ENCODE data around the gene PRAMEF15. TPM values are rescaled to one million over a fixed set of nuclear protein-coding genes. Genes with fewer than 3 reads are reported as not detected.
"Not testable (repeated sequence)": the region's sequence is repeated elsewhere in the genome, so short reads cannot be mapped to it uniquely, and the experiment has no call there.

PRAMEF15 gene
- total and polyA plus RNA-seq, 2 experiments from 2014 or later = not detected

DNA sequence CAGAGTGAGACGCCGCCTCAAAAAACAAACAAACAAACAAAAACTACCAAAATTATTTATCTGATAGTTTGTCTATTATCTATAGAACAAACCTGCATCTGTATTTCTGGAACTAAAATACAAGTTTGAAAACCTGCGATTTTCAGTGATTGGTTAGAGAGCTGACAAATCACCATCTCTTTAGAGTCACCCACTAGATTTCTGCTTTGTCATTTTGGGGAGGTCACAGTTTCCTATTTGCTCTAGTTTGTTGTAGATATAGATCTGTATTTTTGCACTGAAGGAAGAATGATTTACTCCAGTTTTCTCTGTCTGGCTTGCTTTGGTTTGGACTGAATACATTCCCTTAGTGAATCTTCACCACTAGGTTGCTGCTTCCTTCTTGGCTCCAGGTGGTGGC, 51.2 kb downstream of the PRAMEF15 start:
- H3K9ac ChIP-seq; H3K4me3 ChIP-seq; H4K20me1 ChIP-seq (ENCODE audit: insufficient read depth); DNase-seq; H3K27me3 ChIP-seq (replicated peaks; ENCODE audit: insufficient read depth); H3K36me3 ChIP-seq (ENCODE audit: low read depth); H2AFZ ChIP-seq; H3K4me2 ChIP-seq (ENCODE audit: unreplicated experiment); H3K9me3 ChIP-seq (ENCODE audit: low read depth); H3K79me2 ChIP-seq (ENCODE audit: insufficient read depth); H3K4me1 ChIP-seq (ENCODE audit: insufficient read depth); H3K27ac ChIP-seq; H3K9me2 ChIP-seq (ENCODE audit: insufficient read depth); in situ Hi-C loops (cut with MboI); H3F3A ChIP-seq (ENCODE audit: insufficient read depth): not testable (repeated sequence)
- WGBS, 2 experiments (ENCODE audit: low coverage in 1 of 2, low lambda C conversion rate in 2 of 2, missing lambda C conversion rate in 2 of 2) = 59 to 63% methylated on average over 3 of the region's 3 CpGs

DNA sequence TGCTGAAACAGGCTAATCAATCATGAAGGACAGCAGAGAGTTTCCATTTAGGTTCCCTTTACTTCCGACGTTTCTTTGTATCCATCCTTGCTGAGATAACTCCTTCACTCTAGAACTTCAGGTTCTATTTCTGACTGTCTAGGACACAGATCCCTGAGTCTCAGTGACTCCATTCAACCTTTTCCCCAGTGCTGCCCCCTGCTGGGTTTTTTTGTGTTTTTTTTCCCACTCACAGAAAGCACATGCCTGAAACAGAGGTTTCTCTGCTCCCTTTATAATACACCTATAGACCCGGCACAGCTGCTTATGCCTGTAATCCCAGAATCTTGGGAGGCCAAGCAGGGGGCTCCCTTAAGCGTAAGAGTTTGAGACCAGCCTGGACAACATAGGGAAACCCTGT, 53.2 kb downstream of the PRAMEF15 start:
- H2AFZ ChIP-seq; H3K4me3 ChIP-seq; H3K79me2 ChIP-seq (ENCODE audit: insufficient read depth); H3K9ac ChIP-seq; H3K4me1 ChIP-seq (ENCODE audit: insufficient read depth); H3K27me3 ChIP-seq (replicated peaks; ENCODE audit: insufficient read depth); H3K9me3 ChIP-seq (ENCODE audit: low read depth); H3K27ac ChIP-seq; H3K4me2 ChIP-seq (ENCODE audit: unreplicated experiment); H4K20me1 ChIP-seq (ENCODE audit: insufficient read depth); H3K9me2 ChIP-seq (ENCODE audit: insufficient read depth); H3K36me3 ChIP-seq (ENCODE audit: low read depth); H3F3A ChIP-seq (ENCODE audit: insufficient read depth); in situ Hi-C loops (cut with MboI): not testable (repeated sequence)
- DNase-seq = peak; percentile 1
- 47 to 62% methylated on average over 4 of the region's 4 CpGs for whole genome bisulfite sequencing, 2 experiments (ENCODE audit: low coverage in 1 of 2, low lambda C conversion rate in 2 of 2, missing lambda C conversion rate in 2 of 2)

Small RNA genes within 50 kb of the gene (small RNA-seq; reads per million reads assigned to genes)
- not detected for gene RNU6-771P (ENCODE audit: low read depth, low replicate concordance)

Other genes starting within 250 kb of the PRAMEF15 start
- gene PRAMEF25, start 244.8 kb upstream of the PRAMEF15 start, total RNA-seq (2014; rRNA removed; shearing (Covaris generic)) = not detected in 2 replicates
- not detected in 2 replicates for gene PRAMEF25, start 244.8 kb upstream of the PRAMEF15 start, polyA plus RNA-seq (2016; fragmentation: Nextera tagmentation; extraction: Ambion mirVana)
- gene HNRNPCL2, start 198.7 kb upstream of the PRAMEF15 start, total RNA-seq (2014; rRNA removed; shearing (Covaris generic)) = not detected in 2 replicates
- gene HNRNPCL2, start 198.7 kb upstream of the PRAMEF15 start, polyA plus RNA-seq (2016; fragmentation: Nextera tagmentation; extraction: Ambion mirVana) = not detected in 2 replicates
- not detected in 2 replicates for gene PRAMEF26, start 159.6 kb upstream of the PRAMEF15 start, total RNA-seq (2014; rRNA removed; shearing (Covaris generic))
- not detected in 2 replicates for gene PRAMEF26, start 159.6 kb upstream of the PRAMEF15 start, polyA plus RNA-seq (2016; fragmentation: Nextera tagmentation; extraction: Ambion mirVana)
- gene HNRNPCL4, start 149.9 kb upstream of the PRAMEF15 start, total RNA-seq (2014; rRNA removed; shearing (Covaris generic)) = not detected in 2 replicates
- gene HNRNPCL4, start 149.9 kb upstream of the PRAMEF15 start, polyA plus RNA-seq (2016; fragmentation: Nextera tagmentation; extraction: Ambion mirVana) = not detected in 2 replicates
- gene PRAMEF9, start 143.7 kb upstream of the PRAMEF15 start, total RNA-seq (2014; rRNA removed; shearing (Covaris generic)) = not detected in 2 replicates
- gene PRAMEF9, start 143.7 kb upstream of the PRAMEF15 start, polyA plus RNA-seq (2016; fragmentation: Nextera tagmentation; extraction: Ambion mirVana) = not detected in 2 replicates
- gene PRAMEF13, start 114.2 kb upstream of the PRAMEF15 start, total RNA-seq (2014; rRNA removed; shearing (Covaris generic)) = not detected in 2 replicates
- not detected in 2 replicates for gene PRAMEF13, start 114.2 kb upstream of the PRAMEF15 start, polyA plus RNA-seq (2016; fragmentation: Nextera tagmentation; extraction: Ambion mirVana)
- gene PRAMEF18, start 89.4 kb upstream of the PRAMEF15 start, total RNA-seq (2014; rRNA removed; shearing (Covaris generic)) = not detected in 2 replicates
- gene PRAMEF18, start 89.4 kb upstream of the PRAMEF15 start, polyA plus RNA-seq (2016; fragmentation: Nextera tagmentation; extraction: Ambion mirVana) = not detected in 2 replicates
- not detected in 2 replicates for gene PRAMEF5, start 61.4 kb upstream of the PRAMEF15 start, total RNA-seq (2014; rRNA removed; shearing (Covaris generic))
- gene PRAMEF5, start 61.4 kb upstream of the PRAMEF15 start, polyA plus RNA-seq (2016; fragmentation: Nextera tagmentation; extraction: Ambion mirVana) = not detected in 2 replicates
- not detected in 2 replicates for gene PRAMEF8, start 30.4 kb upstream of the PRAMEF15 start, total RNA-seq (2014; rRNA removed; shearing (Covaris generic))
- gene PRAMEF8, start 30.4 kb upstream of the PRAMEF15 start, polyA plus RNA-seq (2016; fragmentation: Nextera tagmentation; extraction: Ambion mirVana) = not detected in 2 replicates
- not detected in 2 replicates for gene PRAMEF33, start 12.0 kb upstream of the PRAMEF15 start, total RNA-seq (2014; rRNA removed; shearing (Covaris generic))
- gene PRAMEF33, start 12.0 kb upstream of the PRAMEF15 start, polyA plus RNA-seq (2016; fragmentation: Nextera tagmentation; extraction: Ambion mirVana) = not detected in 2 replicates
- gene PRAMEF14, start 31.6 kb downstream of the PRAMEF15 start, total RNA-seq (2014; rRNA removed; shearing (Covaris generic)) = not detected in 2 replicates
- gene PRAMEF14, start 31.6 kb downstream of the PRAMEF15 start, polyA plus RNA-seq (2016; fragmentation: Nextera tagmentation; extraction: Ambion mirVana) = not detected in 2 replicates
- not detected in 2 replicates for gene PRAMEF19, start 56.4 kb downstream of the PRAMEF15 start, total RNA-seq (2014; rRNA removed; shearing (Covaris generic))
- gene PRAMEF19, start 56.4 kb downstream of the PRAMEF15 start, polyA plus RNA-seq (2016; fragmentation: Nextera tagmentation; extraction: Ambion mirVana) = not detected in 2 replicates
- gene PRAMEF17, start 74.1 kb downstream of the PRAMEF15 start, total RNA-seq (2014; rRNA removed; shearing (Covaris generic)) = not detected in 2 replicates
- gene PRAMEF17, start 74.1 kb downstream of the PRAMEF15 start, polyA plus RNA-seq (2016; fragmentation: Nextera tagmentation; extraction: Ambion mirVana) = not detected in 2 replicates
- not detected in 2 replicates for gene PRAMEF20, start 94.9 kb downstream of the PRAMEF15 start, total RNA-seq (2014; rRNA removed; shearing (Covaris generic))
- gene PRAMEF20, start 94.9 kb downstream of the PRAMEF15 start, polyA plus RNA-seq (2016; fragmentation: Nextera tagmentation; extraction: Ambion mirVana) = not detected in 2 replicates
- not detected in 2 replicates for gene LRRC38, start 198.4 kb downstream of the PRAMEF15 start, total RNA-seq (2014; rRNA removed; shearing (Covaris generic))
- not detected in 2 replicates for gene LRRC38, start 198.4 kb downstream of the PRAMEF15 start, polyA plus RNA-seq (2016; fragmentation: Nextera tagmentation; extraction: Ambion mirVana)

Data from GM23248 (cell line).